ENCODE results near the gene CLDN7.

CLDN7 gene

GRCh38 chr17:7238420-7239090 lies 23.7 kb downstream of the CLDN7 start:
- no peak for DNase-seq (ENCODE audit: low spot score)
- H3K27ac ChIP-seq, result peak overlapping the region; percentile 88 to 99
- TF ChIP-seq CTCF (IDR thresholded peaks at IDR 0.05), result no peak
- H3K4me3 ChIP-seq, result peak overlapping the region; percentile 100

- DNase-seq (ENCODE audit: low spot score), result no peak
Measured at GRCh38 chr17:7237761-7238419, 24.4 kb downstream of the CLDN7 start.

GRCh38 chr17:7237266-7237760 lies 25.0 kb downstream of the CLDN7 start:
- Histone ChIP-seq H3K27ac (peak overlapping the region; percentile 88 to 99), H3K4me3 (peak overlapping the region; percentile 100)
- no peak for DNase-seq (ENCODE audit: low spot score)
- TF ChIP-seq CTCF (IDR thresholded peaks at IDR 0.05), result no peak

More at GRCh38 chr17:7237761-7238419, 24.4 kb downstream of the CLDN7 start:
- Histone ChIP-seq H3K4me3 (peak overlapping the region; percentile 100), H3K27ac (peak overlapping the region; percentile 88 to 99)
- no peak for TF ChIP-seq CTCF (IDR thresholded peaks at IDR 0.05)

- Histone ChIP-seq H3K27ac (peak overlapping the region in 1 of 2 donors; percentile 99), H3K4me3 (no peak overlapping the region)
- TF ChIP-seq CTCF (IDR thresholded peaks at IDR 0.05), result no peak
- no peak for DNase-seq (ENCODE audit: low spot score)
Measured at GRCh38 chr17:7236808-7237207, 25.5 kb downstream of the CLDN7 start.

- no peak for DNase-seq (ENCODE audit: low spot score)
- Histone ChIP-seq H3K4me3 (no peak overlapping the region), H3K27ac (no peak overlapping the region)
- TF ChIP-seq CTCF (IDR thresholded peaks at IDR 0.05), result no peak
Measured at GRCh38 chr17:7235693-7236665, 26.3 kb downstream of the CLDN7 start.

GRCh38 chr17:7234083-7234951 lies 28.0 kb downstream of the CLDN7 start, which contains the start of gene DVL2:
TSS of gene DVL2 (minus strand) at chr17:7234517. CDS start at chr17:7234262, 255 bp downstream.
- H3K27ac ChIP-seq, result peak within 1 kb of the TSS; percentile 90 to 91
- no peak for TF ChIP-seq CTCF (IDR thresholded peaks at IDR 0.05)

More at GRCh38 chr17:7234083-7234951, 28.0 kb downstream of the CLDN7 start, which contains the start of gene DVL2:
- peak; percentile 96 for DNase-seq (ENCODE audit: low spot score)
- H3K4me3 ChIP-seq, result peak within 1 kb of the TSS; percentile 93

Data from coronary artery (tissue), 2 donors.